ENCODE data around the gene C3orf70.

GRCh38 chr3:185137821-185138220, 15.0 kb downstream of the C3orf70 start:
- TF ChIP-seq CTCF (IDR thresholded peaks at IDR 0.05) (no peak), EP300 (IDR thresholded peaks at IDR 0.05; ENCODE audit: low read depth) (no peak)
